Measurements from ENCODE around the gene GPX2. TPM values are rescaled to one million over a fixed set of nuclear protein-coding genes. Genes with fewer than 3 reads are reported as not detected.

Gene GPX2
- polyA plus RNA-seq, 1 donor from 2014 or later, result not detected

- Histone ChIP-seq H3K9me2 (ENCODE audit: insufficient read depth, low read length) (no peaks in the 10 kb centered on the region), H3K4me3 (ENCODE audit: low read length) (no peak overlapping the region), H3K79me2 (replicated peaks; ENCODE audit: insufficient read depth, low read length) (peaks cover 11% of the 10 kb centered on the region), H3K9ac (ENCODE audit: low read length) (no peak overlapping the region), H3K4me2 (ENCODE audit: low read length) (no peak overlapping the region), H3K27me3 (ENCODE audit: insufficient read depth, low read depth, low read length) (no peaks in the 10 kb centered on the region), H3K9me3 (ENCODE audit: low read length) (no peaks in the 10 kb centered on the region), H2AFZ (ENCODE audit: low read depth, low read length) (no peak overlapping the region), H3K27ac (ENCODE audit: low read length) (no peak overlapping the region), H4K20me1 (ENCODE audit: insufficient read depth) (no peaks in the 10 kb centered on the region), H3K36me3 (ENCODE audit: insufficient read depth, low read length) (no peaks in the 10 kb centered on the region), H3F3A (ENCODE audit: insufficient read depth, low read length, poor library complexity, severe bottlenecking) (no peaks in the 10 kb centered on the region)
- no peak for TF ChIP-seq TAF1 (IDR thresholded peaks at IDR 0.05; ENCODE audit: low read depth)
- TF ChIP-seq EP300 (conservative IDR thresholded peaks at IDR 0.05; ENCODE audit: poor library complexity, severe bottlenecking), result no peak
- TF ChIP-seq MXI1 (conservative IDR thresholded peaks at IDR 0.05; ENCODE audit: poor library complexity, severe bottlenecking), result no peak
- TF ChIP-seq EZH2 (IDR thresholded peaks at IDR 0.05; ENCODE audit: borderline replicate concordance, insufficient read depth, low read length, poor library complexity, severe bottlenecking), result no peak
- no peak for TF ChIP-seq RAD21 (conservative IDR thresholded peaks at IDR 0.05)
- TF ChIP-seq POLR2AphosphoS5 (IDR thresholded peaks at IDR 0.05), result no peak
- no peak for TF ChIP-seq SMC3 (conservative IDR thresholded peaks at IDR 0.05; ENCODE audit: poor library complexity)
- TF ChIP-seq REST (IDR thresholded peaks at IDR 0.05; ENCODE audit: borderline replicate concordance), result no peak
- no peak for TF ChIP-seq CTCF (IDR thresholded peaks at IDR 0.05; ENCODE audit: poor library complexity, severe bottlenecking)
These were observed 47.8 kb upstream of the GPX2 start for GRCh38 chr14:64990296-64990695.

GRCh38 chr14:64987438-64987767, 44.9 kb upstream of the GPX2 start:
- H3K4me3 ChIP-seq (ENCODE audit: low read length), result peak overlapping the region; percentile 80
- peak overlapping the region; percentile 79 for H3K27ac ChIP-seq (ENCODE audit: low read length)
- no peaks in the 10 kb centered on the region for H3F3A ChIP-seq (ENCODE audit: insufficient read depth, low read length, poor library complexity, severe bottlenecking)
- H3K4me2 ChIP-seq (ENCODE audit: low read length), result peak overlapping the region; percentile 95
- no peaks in the 10 kb centered on the region for H4K20me1 ChIP-seq (ENCODE audit: insufficient read depth)
- no peaks in the 10 kb centered on the region for H3K9me3 ChIP-seq (ENCODE audit: low read length)
- H3K36me3 ChIP-seq (ENCODE audit: insufficient read depth, low read length), result no peaks in the 10 kb centered on the region
- H3K27me3 ChIP-seq (ENCODE audit: insufficient read depth, low read depth, low read length), result no peaks in the 10 kb centered on the region
- TF ChIP-seq TAF1 (IDR thresholded peaks at IDR 0.05; ENCODE audit: low read depth) (no peak), SMC3 (conservative IDR thresholded peaks at IDR 0.05; ENCODE audit: poor library complexity) (no peak), RAD21 (conservative IDR thresholded peaks at IDR 0.05) (no peak), POLR2AphosphoS5 (IDR thresholded peaks at IDR 0.05) (no peak), EZH2 (IDR thresholded peaks at IDR 0.05; ENCODE audit: borderline replicate concordance, insufficient read depth, low read length, poor library complexity, severe bottlenecking) (no peak), MXI1 (conservative IDR thresholded peaks at IDR 0.05; ENCODE audit: poor library complexity, severe bottlenecking) (no peak), CTCF (IDR thresholded peaks at IDR 0.05; ENCODE audit: poor library complexity, severe bottlenecking) (no peak), REST (IDR thresholded peaks at IDR 0.05; ENCODE audit: borderline replicate concordance) (no peak)
- peak overlapping the region; percentile 68 for H3K9ac ChIP-seq (ENCODE audit: low read length)
- peaks cover 11% of the 10 kb centered on the region for H3K79me2 ChIP-seq (replicated peaks; ENCODE audit: insufficient read depth, low read length)
- H3K9me2 ChIP-seq (ENCODE audit: insufficient read depth, low read length), result no peaks in the 10 kb centered on the region
- peak overlapping the region; percentile 58 for H2AFZ ChIP-seq (ENCODE audit: low read depth, low read length)
